ENCODE measurements around the gene TRIAP1.
"Not testable (repeated sequence)": the region's sequence is repeated elsewhere in the genome, so short reads cannot be mapped to it uniquely, and the experiment has no call there.

Gene TRIAP1

GRCh38 chr12:120445911-120446843 lies at the start of gene TRIAP1, which contains the start of gene GATC:
Gene TRIAP1 (minus strand): TSS chr12:120446384. CDS start chr12:120446372, 12 bp downstream.
Gene GATC (plus strand): TSS chr12:120446444. CDS start chr12:120446481, 37 bp downstream.
- Histone ChIP-seq H3K4me3 (peak within 1 kb of the TSS; percentile 100), H3K4me1 (peaks cover 15% of the 10 kb centered on the region), H3K27me3 (ENCODE audit: low read depth) (no peaks in the 10 kb centered on the region), H3K36me3 (replicated peaks) (peaks cover 69% of the 10 kb centered on the region), H3K9me3 (no peaks in the 10 kb centered on the region)
- DNase-seq (ENCODE audit: low spot score in 2 of 2): peak; percentile 82 to 90
- in situ Hi-C loops (cut with MboI; ENCODE audit: low sequenced_read_pairs): no loop called here

- no peak for DNase-seq (ENCODE audit: low spot score in 2 of 2)
- in situ Hi-C loops (cut with MboI; ENCODE audit: low sequenced_read_pairs): no loop called here
- Histone ChIP-seq H3K27me3 (ENCODE audit: low read depth) (no peaks in the 10 kb centered on the region), H3K4me1 (peaks cover 8% of the 10 kb centered on the region), H3K4me3 (peak overlapping the region; percentile 88), H3K36me3 (replicated peaks) (peaks cover 16% of the 10 kb centered on the region), H3K9me3 (no peaks in the 10 kb centered on the region)
Observed at GRCh38 chr12:120495186-120495730, 49.1 kb upstream of the TRIAP1 start.

- DNase-seq (ENCODE audit: low spot score in 2 of 2): no peak
- in situ Hi-C loops (cut with MboI; ENCODE audit: low sequenced_read_pairs): no loop called here
- no peak overlapping the region for H3K4me3 ChIP-seq
- H3K4me1 ChIP-seq: peaks cover 8% of the 10 kb centered on the region
- no peaks in the 10 kb centered on the region for H3K27me3 ChIP-seq (ENCODE audit: low read depth)
- no peaks in the 10 kb centered on the region for H3K9me3 ChIP-seq
- H3K36me3 ChIP-seq (replicated peaks): no peaks in the 10 kb centered on the region
Observed at GRCh38 chr12:120490833-120491512, 44.8 kb upstream of the TRIAP1 start.

DNA sequence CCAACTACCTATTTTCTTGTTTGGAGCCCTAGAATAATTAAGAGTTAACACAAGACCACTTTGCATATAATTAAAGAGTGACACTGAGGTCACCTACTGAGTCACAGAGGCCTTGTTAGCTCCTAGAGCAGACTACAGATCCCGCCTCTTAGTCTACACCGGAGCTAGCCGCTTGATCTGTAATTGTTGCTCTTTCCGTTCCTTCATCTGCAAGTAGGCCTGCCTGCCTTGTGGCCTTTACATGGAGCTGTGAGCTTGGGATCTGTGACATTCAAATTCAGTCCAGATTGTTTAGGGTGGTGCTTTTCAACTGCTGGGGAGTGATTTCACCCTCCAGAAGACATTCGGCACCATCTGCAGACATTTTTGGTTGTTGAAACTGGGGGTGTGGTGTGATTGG lies 44.1 kb upstream of the TRIAP1 start:
- Histone ChIP-seq H3K27me3 (ENCODE audit: low read depth) (no peaks in the 10 kb centered on the region), H3K36me3 (replicated peaks) (no peaks in the 10 kb centered on the region), H3K9me3 (no peaks in the 10 kb centered on the region), H3K4me3 (no peak overlapping the region), H3K4me1 (peaks cover 7% of the 10 kb centered on the region)
- no peak for DNase-seq (ENCODE audit: low spot score in 2 of 2)
- in situ Hi-C loops (cut with MboI; ENCODE audit: low sequenced_read_pairs): no loop called here

- H3K4me1 ChIP-seq: no peaks in the 10 kb centered on the region
- H3K27me3 ChIP-seq (ENCODE audit: low read depth): no peaks in the 10 kb centered on the region
- DNase-seq (ENCODE audit: low spot score in 2 of 2): no peak
- no peaks in the 10 kb centered on the region for H3K36me3 ChIP-seq (replicated peaks)
- no peak overlapping the region for H3K4me3 ChIP-seq
- in situ Hi-C loops (cut with MboI; ENCODE audit: low sequenced_read_pairs): no loop called here
- no peaks in the 10 kb centered on the region for H3K9me3 ChIP-seq
Observed at GRCh38 chr12:120489018-120489417, 42.8 kb upstream of the TRIAP1 start.

DNA sequence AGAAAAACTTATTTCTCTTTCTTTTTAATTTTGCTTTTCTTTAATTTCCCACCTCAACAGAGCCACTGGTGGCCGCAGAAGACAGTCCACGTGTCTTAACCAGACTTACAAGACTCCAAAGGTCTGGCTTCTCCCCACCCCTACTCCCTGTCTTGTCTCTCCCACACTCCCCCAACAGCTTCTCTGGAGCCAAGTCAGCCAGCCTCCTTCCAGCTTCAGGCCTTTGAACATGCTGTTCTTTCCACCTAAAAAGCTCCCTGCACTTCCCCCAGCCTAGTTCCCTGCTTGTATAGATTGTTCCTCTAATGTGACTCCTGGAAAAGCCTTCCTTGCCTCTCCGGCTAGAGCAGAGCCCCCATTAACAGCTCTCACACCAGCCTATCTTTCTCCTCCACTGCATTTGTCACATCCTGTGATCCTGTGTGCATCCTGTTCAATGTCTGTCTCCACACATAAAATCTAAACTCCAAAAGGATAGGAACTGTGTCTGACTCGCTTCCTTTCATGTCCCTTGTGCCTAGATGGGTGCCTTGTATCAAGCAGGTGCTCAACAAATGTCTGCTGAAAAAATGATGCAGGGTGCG lies 42.0 kb upstream of the TRIAP1 start:
- Histone ChIP-seq H3K27me3 (ENCODE audit: low read depth) (no peaks in the 10 kb centered on the region), H3K4me3 (no peak overlapping the region), H3K4me1 (no peaks in the 10 kb centered on the region), H3K36me3 (replicated peaks) (no peaks in the 10 kb centered on the region), H3K9me3 (no peaks in the 10 kb centered on the region)
- in situ Hi-C loops (cut with MboI; ENCODE audit: low sequenced_read_pairs): no loop called here
- DNase-seq (ENCODE audit: low spot score in 2 of 2): no peak

GRCh38 chr12:120487552-120487951 lies 41.4 kb upstream of the TRIAP1 start:
- H3K4me3 ChIP-seq; DNase-seq (ENCODE audit: low spot score in 2 of 2); H3K9me3 ChIP-seq; in situ Hi-C loops (cut with MboI; ENCODE audit: low sequenced_read_pairs); H3K4me1 ChIP-seq; H3K36me3 ChIP-seq (replicated peaks); H3K27me3 ChIP-seq (ENCODE audit: low read depth): not testable (repeated sequence)

GRCh38 chr12:120485961-120486881 lies 40.0 kb upstream of the TRIAP1 start:
- H3K4me3 ChIP-seq: no peak overlapping the region
- H3K27me3 ChIP-seq (ENCODE audit: low read depth): no peaks in the 10 kb centered on the region
- in situ Hi-C loops (cut with MboI; ENCODE audit: low sequenced_read_pairs): no loop called here
- H3K4me1 ChIP-seq: no peaks in the 10 kb centered on the region
- no peak for DNase-seq (ENCODE audit: low spot score in 2 of 2)
- H3K9me3 ChIP-seq: no peaks in the 10 kb centered on the region
- no peaks in the 10 kb centered on the region; the same call in 1 of the 2 replicates for H3K36me3 ChIP-seq (replicated peaks)

GRCh38 chr12:120483621-120484020 lies 37.4 kb upstream of the TRIAP1 start:
- no peaks in the 10 kb centered on the region for H3K27me3 ChIP-seq (ENCODE audit: low read depth)
- no peak for DNase-seq (ENCODE audit: low spot score in 2 of 2)
- in situ Hi-C loops (cut with MboI; ENCODE audit: low sequenced_read_pairs): no loop called here
- no peaks in the 10 kb centered on the region for H3K9me3 ChIP-seq
- H3K4me3 ChIP-seq: no peak overlapping the region
- H3K36me3 ChIP-seq (replicated peaks): no peaks in the 10 kb centered on the region; the same call in 1 of the 2 replicates
- no peaks in the 10 kb centered on the region for H3K4me1 ChIP-seq

- Histone ChIP-seq H3K36me3 (replicated peaks) (no peaks in the 10 kb centered on the region; the same call in 1 of the 2 replicates), H3K4me1 (no peaks in the 10 kb centered on the region), H3K27me3 (ENCODE audit: low read depth) (no peaks in the 10 kb centered on the region), H3K9me3 (no peaks in the 10 kb centered on the region), H3K4me3 (no peak overlapping the region)
- in situ Hi-C loops (cut with MboI; ENCODE audit: low sequenced_read_pairs): no loop called here
- no peak for DNase-seq (ENCODE audit: low spot score in 2 of 2)
Observed at GRCh38 chr12:120481022-120481767, 35.0 kb upstream of the TRIAP1 start.

- in situ Hi-C loops (cut with MboI; ENCODE audit: low sequenced_read_pairs): no loop called here
- DNase-seq (ENCODE audit: low spot score in 2 of 2): no peak
- Histone ChIP-seq H3K36me3 (replicated peaks) (no peaks in the 10 kb centered on the region; the same call in 1 of the 2 replicates), H3K4me1 (no peaks in the 10 kb centered on the region), H3K27me3 (ENCODE audit: low read depth) (no peaks in the 10 kb centered on the region), H3K4me3 (no peak overlapping the region), H3K9me3 (no peaks in the 10 kb centered on the region)
Observed at GRCh38 chr12:120480211-120480610, 34.0 kb upstream of the TRIAP1 start.

- Histone ChIP-seq H3K4me1 (no peaks in the 10 kb centered on the region), H3K27me3 (ENCODE audit: low read depth) (no peaks in the 10 kb centered on the region), H3K9me3 (no peaks in the 10 kb centered on the region), H3K36me3 (replicated peaks) (no peaks in the 10 kb centered on the region; the same call in 1 of the 2 replicates), H3K4me3 (no peak overlapping the region)
- DNase-seq (ENCODE audit: low spot score in 2 of 2): no peak
- in situ Hi-C loops (cut with MboI; ENCODE audit: low sequenced_read_pairs): no loop called here
Observed at GRCh38 chr12:120479458-120479857, 33.3 kb upstream of the TRIAP1 start.
